HS-27A (cell line): Measurements from ENCODE around the gene KIAA1958.
"Not testable (repeated sequence)": the region's sequence is repeated elsewhere in the genome, so short reads cannot be mapped to it uniquely, and the experiment has no call there.

ENCODE experiments used
- DNase-seq: peaks from one replicate; pipeline ENCODE4 v3.0.0-alpha.2; 2012; ENCODE audit warnings: low read depth, missing footprints

Gene KIAA1958

GRCh38 chr9:112555101-112555643 is 68.5 kb downstream of the KIAA1958 start:
- no peak for DNase-seq

GRCh38 chr9:112555844-112556482 is 69.3 kb downstream of the KIAA1958 start:
- no peak for DNase-seq

GRCh38 chr9:112556497-112557442 is 70.1 kb downstream of the KIAA1958 start:
- peak; percentile 78 for DNase-seq

- DNase-seq = no peak
Observed at GRCh38 chr9:112558476-112558875, 71.8 kb downstream of the KIAA1958 start.

GRCh38 chr9:112558978-112559377 is 72.4 kb downstream of the KIAA1958 start:
- no peak for DNase-seq

GRCh38 chr9:112559629-112560413 is 73.2 kb downstream of the KIAA1958 start:
- no peak for DNase-seq

GRCh38 chr9:112562235-112562958 is 75.8 kb downstream of the KIAA1958 start:
- no peak for DNase-seq

GRCh38 chr9:112569186-112569585 is 82.6 kb downstream of the KIAA1958 start:
- no peak for DNase-seq

GRCh38 chr9:112570671-112571167 is 84.1 kb downstream of the KIAA1958 start:
- DNase-seq = no peak

- no peak for DNase-seq
Observed at GRCh38 chr9:112571624-112572355, 85.2 kb downstream of the KIAA1958 start.

GRCh38 chr9:112572416-112572815 is 85.8 kb downstream of the KIAA1958 start:
- DNase-seq = no peak

GRCh38 chr9:112574008-112574407 is 87.4 kb downstream of the KIAA1958 start:
- DNase-seq = no peak

GRCh38 chr9:112575107-112575506 is 88.5 kb downstream of the KIAA1958 start:
- no peak for DNase-seq

GRCh38 chr9:112581469-112582176 is 95.0 kb downstream of the KIAA1958 start:
- DNase-seq = no peak

GRCh38 chr9:112582371-112583262 is 96.0 kb downstream of the KIAA1958 start:
- DNase-seq = no peak

GRCh38 chr9:112586599-112587155 is 100.0 kb downstream of the KIAA1958 start:
- DNase-seq = no peak

- not testable (repeated sequence) for DNase-seq
Observed at GRCh38 chr9:112591875-112592274, 105.2 kb downstream of the KIAA1958 start.

- no peak for DNase-seq
Observed at GRCh38 chr9:112599732-112600131, 113.1 kb downstream of the KIAA1958 start.
